Suppressor macrophage treated with lipopolysaccharide for 4 hours (primary cell): ENCODE measurements around the gene SNAPC1.
A peak's percentile ranks its signal among the peaks of the same experiment; 100 is the strongest.

Experiments used
- DNase-seq: peaks from one replicate; pipeline ENCODE4 v3.0.0-alpha.2; 2020

SNAPC1 gene

GRCh38 chr14:61813096-61813606, 50.9 kb downstream of the SNAPC1 start:
- DNase-seq: no peak

DNA sequence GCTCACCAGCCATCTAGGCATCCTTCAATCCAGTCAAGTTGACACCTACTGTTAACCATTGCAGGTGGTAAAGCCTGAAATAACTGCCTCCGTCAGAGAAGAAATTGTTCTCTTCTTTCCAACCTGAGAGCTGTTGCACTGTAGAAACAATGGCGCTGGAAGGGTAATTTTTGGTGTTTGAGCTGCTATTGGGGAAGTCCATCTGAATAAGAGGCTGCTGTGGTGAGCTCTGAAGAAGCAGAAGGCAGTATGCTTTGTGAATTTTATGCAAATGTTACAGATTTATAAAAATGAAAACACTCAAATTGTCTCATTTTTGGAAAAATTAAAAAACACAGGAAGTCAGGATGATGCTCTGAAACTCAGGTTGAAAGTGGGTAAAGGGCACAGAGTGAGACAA, 60.2 kb downstream of the SNAPC1 start:
- no peak for DNase-seq

DNA sequence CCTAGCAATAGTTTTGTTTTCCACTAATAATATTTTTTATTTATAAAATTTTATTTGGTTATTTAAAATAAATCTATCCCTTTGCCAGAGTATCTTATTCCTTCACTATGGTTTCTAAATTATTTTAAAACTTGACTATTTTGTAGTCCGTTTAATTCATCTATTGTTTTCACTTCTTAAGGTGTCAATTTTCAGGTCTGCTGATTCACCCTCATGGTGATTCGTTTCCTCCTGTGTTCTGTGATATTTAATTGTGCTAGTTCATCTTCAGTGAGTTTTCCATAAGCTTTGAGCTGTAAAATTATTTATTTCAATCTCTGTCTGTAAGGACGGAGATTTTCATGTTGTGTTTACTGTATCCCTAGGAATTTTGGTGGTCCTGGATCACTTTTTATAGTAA, 70.6 kb downstream of the SNAPC1 start:
- DNase-seq: no peak

GRCh38 chr14:61836184-61836583, 74.0 kb downstream of the SNAPC1 start:
- no peak for DNase-seq

DNA sequence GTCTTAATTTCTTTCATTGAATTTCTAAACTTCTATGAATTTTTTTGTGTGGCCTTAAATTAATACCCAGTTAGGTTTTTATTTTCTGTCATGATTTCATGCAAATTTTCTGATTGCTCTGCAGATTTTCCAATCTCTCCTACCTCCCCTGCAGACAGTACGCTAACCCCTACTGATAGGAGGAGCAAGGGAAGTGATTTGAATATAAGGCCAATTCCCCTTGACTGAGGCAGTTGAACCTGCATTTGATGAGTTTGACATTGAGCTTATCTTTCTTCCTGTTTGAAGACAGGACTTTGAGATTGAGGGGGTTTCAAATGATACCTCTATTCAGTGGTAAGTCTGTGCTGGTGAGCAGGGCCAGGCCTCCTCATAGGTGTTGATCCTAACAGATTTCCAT, 74.6 kb downstream of the SNAPC1 start:
- DNase-seq: no peak

GRCh38 chr14:61837336-61838229, 75.4 kb downstream of the SNAPC1 start:
- peak; percentile 88 for DNase-seq

GRCh38 chr14:61838661-61839245, 76.5 kb downstream of the SNAPC1 start:
- no peak for DNase-seq

- no peak for DNase-seq
Observed at GRCh38 chr14:61839507-61839906, 77.3 kb downstream of the SNAPC1 start.

DNA sequence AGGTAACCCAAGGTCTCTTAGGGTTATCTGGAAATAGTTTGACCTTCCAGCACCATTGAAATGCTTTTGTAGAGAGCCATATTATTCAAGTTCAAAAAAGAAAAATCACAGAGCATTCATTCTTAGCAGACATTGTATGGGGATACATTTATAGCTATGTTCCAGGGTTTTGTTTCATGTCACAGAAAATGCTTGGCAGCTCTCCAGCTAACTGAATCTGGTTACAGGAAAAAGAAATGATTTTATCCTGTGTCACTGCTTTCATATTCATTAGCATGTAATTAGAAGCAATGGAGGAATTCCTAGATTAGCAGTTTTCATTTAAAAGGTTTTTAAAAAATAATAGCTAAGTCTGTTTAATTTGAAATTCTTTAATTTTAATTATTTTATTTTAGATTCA, 78.9 kb downstream of the SNAPC1 start:
- peak; percentile 12 for DNase-seq
